HepG2 (cell line): Measurements from ENCODE around the gene CDCA5. TPM values are rescaled to one million over a fixed set of nuclear protein-coding genes. Genes with fewer than 3 reads are reported as not detected.

Experiments used
- ARID5B ChIP-seq: IDR thresholded peaks from 2 replicates; pipeline ENCODE4 v1.4.0; 2020; ENCODE audit warnings: mild to moderate bottlenecking, missing genetic modification reagents
- ATF3 ChIP-seq: sonication (generic); formaldehyde crosslinking; IDR thresholded peaks from 2 replicates; pipeline ENCODE4 v1.4.0; 2020; ENCODE audit warnings: missing genetic modification reagents
- CAMTA2 ChIP-seq: sonication (generic); formaldehyde crosslinking; IDR thresholded peaks from 2 replicates; pipeline ENCODE4 v1.4.0; 2020; ENCODE audit warnings: mild to moderate bottlenecking, missing genetic modification reagents, borderline replicate concordance
- CHD2 ChIP-seq: IDR thresholded peaks from 2 replicates; pipeline ENCODE4 v1.6.1; 2011; ENCODE audit warnings: low read depth, low read length, improper control_type of control experiment
- E2F1 ChIP-seq: sonication (generic); formaldehyde crosslinking; IDR thresholded peaks from 2 replicates; pipeline ENCODE4 v1.5.0; 2020; ENCODE audit warnings: missing genetic modification reagents
- FOXA1 ChIP-seq, 2 experiments: fragments of 450-650 bp in 1 of 2; sonication (generic) in 1 of 2; formaldehyde crosslinking in 1 of 2; IDR thresholded peaks; 2 replicates each; pipeline versions ENCODE4 v1.4.0 to v1.6.1; 2016 to 2020; ENCODE audit warnings: missing genetic modification reagents in 1 of 2
- GATA4 ChIP-seq: sonication (generic); IDR thresholded peaks from 2 replicates; pipeline ENCODE4 v1.6.1; 2016; ENCODE audit warnings: antibody characterized with exemption, low read depth, borderline replicate concordance
- PHF20 ChIP-seq: sonication (generic); formaldehyde crosslinking; IDR thresholded peaks from 2 replicates; pipeline ENCODE4 v1.5.0; 2020; ENCODE audit warnings: mild to moderate bottlenecking, missing genetic modification reagents
- PITX1 ChIP-seq: sonication (generic); formaldehyde crosslinking; IDR thresholded peaks from 2 replicates; pipeline ENCODE4 v1.5.1; 2020; ENCODE audit warnings: mild to moderate bottlenecking, missing genetic modification reagents
- PLRG1 ChIP-seq: fragments of 450-650 bp; conservative IDR thresholded peaks from 2 replicates; pipeline ENCODE4 v1.6.1; 2016
- SETDB1 ChIP-seq: sonication (generic); formaldehyde crosslinking; IDR thresholded peaks from 2 replicates; pipeline ENCODE4 v1.5.1; 2020; ENCODE audit warnings: missing genetic modification reagents, mild to moderate bottlenecking, borderline replicate concordance
- SUZ12 ChIP-seq: fragments of 150-350 bp; IDR thresholded peaks from 2 replicates; pipeline ENCODE4 v1.6.1; 2014; ENCODE audit warnings: low read depth, low read length
- ZNF331 ChIP-seq: sonication (generic); formaldehyde crosslinking; IDR thresholded peaks from 2 replicates; pipeline ENCODE4 v1.4.0; 2020; ENCODE audit warnings: missing genetic modification reagents
- ZNF335 ChIP-seq: sonication (generic); formaldehyde crosslinking; IDR thresholded peaks from 2 replicates; pipeline ENCODE4 v1.4.0; 2020; ENCODE audit warnings: missing genetic modification reagents
- ZNF350 ChIP-seq: sonication (generic); formaldehyde crosslinking; IDR thresholded peaks from 2 replicates; pipeline ENCODE4 v1.4.0; 2020; ENCODE audit warnings: mild to moderate bottlenecking, low read depth, missing genetic modification reagents, borderline replicate concordance
- ZNF431 ChIP-seq: sonication (generic); formaldehyde crosslinking; IDR thresholded peaks from 2 replicates; pipeline ENCODE4 v1.9.0; 2022; ENCODE audit warnings: missing genetic modification reagents, low read depth, mild to moderate bottlenecking, borderline replicate concordance
- ZNF451 ChIP-seq: sonication (generic); formaldehyde crosslinking; IDR thresholded peaks from 2 replicates; pipeline ENCODE4 v1.5.0; 2020; ENCODE audit warnings: mild to moderate bottlenecking, missing genetic modification reagents
- polyA plus RNA-seq, 8 experiments: library from polyadenylated mRNA; depleted of rRNA in 3 of 8; stranded (reverse) in 7 of 8; unstranded in 1 of 8; fragments of >200 nt; fragmentation: Illumina TruSeq in 4 of 8; extraction: Trizol in 4 of 8; gene quantifications; 2 replicates each; pipeline versions ENCODE4 v1.2.1 to v1.2.3, GENCODE V29; 2011 to 2016; ENCODE audit warnings: low read depth in 4 of 8, missing spikeins in 1 of 8, mixed read lengths in 1 of 8; ENCODE audit not compliant: insufficient read depth in 1 of 8
- total RNA-seq, 5 experiments: library from RNA; depleted of rRNA; stranded (reverse); fragments of >200 nt; fragmentation: Illumina TruSeq; extraction: Trizol; gene quantifications; 2 replicates each; pipeline ENCODE4 v1.2.3, GENCODE V29; 2016; ENCODE audit warnings: low read depth in 1 of 5
- TF ChIP-seq, protein P1 (sequence below): sonication (generic); formaldehyde crosslinking; IDR thresholded peaks from 2 replicates; pipeline ENCODE4 v1.5.0; 2020; ENCODE audit warnings: missing genetic modification reagents

Gene CDCA5
- total and polyA plus RNA-seq, 2 of the 13 experiments (the other 11 are each of a cell fraction or from before 2014, with no cell fraction given) = 13.5 to 50.6 TPM

- no peak for TF ChIP-seq GATA4
- TF ChIP-seq FOXA1 (IDR thresholded peaks at IDR 0.05) = no peak
- no peak for TF ChIP-seq FOXA1 (CRISPR knock-in tag; IDR thresholded peaks at IDR 0.05)
- TF ChIP-seq CAMTA2 (CRISPR knock-in tag) = no peak; the same call in 1 of the 2 replicates
- TF ChIP-seq ZNF431 (CRISPR knock-in tag) = peak; percentile 74; the same call in 1 of the 2 replicates
- peak; percentile 29; the same call in 1 of the 2 replicates for TF ChIP-seq SUZ12
- TF ChIP-seq, protein P1, sequence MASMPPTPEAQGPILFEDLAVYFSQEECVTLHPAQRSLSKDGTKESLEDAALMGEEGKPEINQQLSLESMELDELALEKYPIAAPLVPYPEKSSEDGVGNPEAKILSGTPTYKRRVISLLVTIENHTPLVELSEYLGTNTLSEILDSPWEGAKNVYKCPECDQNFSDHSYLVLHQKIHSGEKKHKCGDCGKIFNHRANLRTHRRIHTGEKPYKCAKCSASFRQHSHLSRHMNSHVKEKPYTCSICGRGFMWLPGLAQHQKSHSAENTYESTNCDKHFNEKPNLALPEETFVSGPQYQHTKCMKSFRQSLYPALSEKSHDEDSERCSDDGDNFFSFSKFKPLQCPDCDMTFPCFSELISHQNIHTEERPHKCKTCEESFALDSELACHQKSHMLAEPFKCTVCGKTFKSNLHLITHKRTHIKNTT (CRISPR knock-in tag) = no peak
- TF ChIP-seq ZNF335 (CRISPR knock-in tag) = 0 out of 2 replicates have a peak, but pooled peaks have one; percentile 43
- no peak for TF ChIP-seq PLRG1
- TF ChIP-seq PITX1 (CRISPR knock-in tag) = peak; percentile 38; the same call in 1 of the 2 replicates
- peak; percentile 61; the same call in 1 of the 2 replicates for TF ChIP-seq ZNF350
- peak; percentile 99 for TF ChIP-seq E2F1 (CRISPR knock-in tag)
- no peak for TF ChIP-seq SETDB1 (CRISPR knock-in tag)
- no peak for TF ChIP-seq CHD2
- peak; percentile 56 for TF ChIP-seq PHF20 (CRISPR knock-in tag)
- peak; percentile 36; the same call in 1 of the 2 replicates for TF ChIP-seq ARID5B (CRISPR knock-in tag)
- TF ChIP-seq ZNF331 = 0 out of 2 replicates have a peak, but pooled peaks have one; percentile 45
- peak; percentile 51; the same call in 1 of the 2 replicates for TF ChIP-seq ZNF451 (CRISPR knock-in tag)
- 0 out of 2 replicates have a peak, but pooled peaks have one; percentile 6 for TF ChIP-seq ATF3 (CRISPR knock-in tag)
Measured at GRCh38 chr11:65040847-65041622, 42.8 kb downstream of the CDCA5 start, which contains the start of gene SAC3D1 (continued).
